ENCODE measurements around the gene TGFBR3.

Gene TGFBR3

DNA sequence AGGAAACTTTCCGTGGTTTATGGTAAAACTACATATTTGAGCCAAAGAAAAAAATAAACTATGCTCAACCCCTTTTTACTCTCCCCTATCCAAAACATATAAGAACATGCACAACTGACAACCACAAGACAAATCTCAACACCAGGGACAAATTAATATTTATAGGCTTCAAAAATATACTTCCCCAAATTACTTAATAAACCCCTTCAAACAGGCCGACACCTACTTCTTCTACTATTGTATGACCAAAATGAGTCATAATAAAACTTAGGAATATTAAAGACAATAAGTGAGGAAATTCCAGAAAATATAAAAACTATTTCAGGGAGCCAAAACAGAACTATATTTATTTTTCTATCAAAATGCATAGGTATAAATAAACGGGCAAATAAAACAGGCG lies 71.5 kb downstream of the TGFBR3 start:
- no peaks in the 10 kb centered on the region for H3K36me3 ChIP-seq (ENCODE audit: control insufficient read depth in 2 of 2, insufficient read depth in 1 of 2, low read length in 2 of 2)
- no peaks in the 10 kb centered on the region for H3K9me3 ChIP-seq (ENCODE audit: control insufficient read depth, insufficient read depth, low read depth, low read length)
- H3K27ac ChIP-seq (ENCODE audit: extremely low read depth, low read depth, low read length), result no peak overlapping the region
- ChIA-PET CTCF (no interaction called here), POLR2A (no interaction called here)
- no peak for TF ChIP-seq ZNF677 (tag by site-specific recombination; IDR thresholded peaks at IDR 0.05)
- TF ChIP-seq HOXA7 (CRISPR knock-in tag; IDR thresholded peaks at IDR 0.05; ENCODE audit: borderline replicate concordance), result no peak
- no peak for TF ChIP-seq ZNF629 (tag by site-specific recombination; IDR thresholded peaks at IDR 0.05)
- TF ChIP-seq, protein P1, sequence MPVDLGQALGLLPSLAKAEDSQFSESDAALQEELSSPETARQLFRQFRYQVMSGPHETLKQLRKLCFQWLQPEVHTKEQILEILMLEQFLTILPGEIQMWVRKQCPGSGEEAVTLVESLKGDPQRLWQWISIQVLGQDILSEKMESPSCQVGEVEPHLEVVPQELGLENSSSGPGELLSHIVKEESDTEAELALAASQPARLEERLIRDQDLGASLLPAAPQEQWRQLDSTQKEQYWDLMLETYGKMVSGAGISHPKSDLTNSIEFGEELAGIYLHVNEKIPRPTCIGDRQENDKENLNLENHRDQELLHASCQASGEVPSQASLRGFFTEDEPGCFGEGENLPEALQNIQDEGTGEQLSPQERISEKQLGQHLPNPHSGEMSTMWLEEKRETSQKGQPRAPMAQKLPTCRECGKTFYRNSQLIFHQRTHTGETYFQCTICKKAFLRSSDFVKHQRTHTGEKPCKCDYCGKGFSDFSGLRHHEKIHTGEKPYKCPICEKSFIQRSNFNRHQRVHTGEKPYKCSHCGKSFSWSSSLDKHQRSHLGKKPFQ (tag by site-specific recombination; IDR thresholded peaks at IDR 0.05), result no peak
- TF ChIP-seq KLF1 (tag by site-specific recombination; IDR thresholded peaks at IDR 0.05), result no peak
- no peak for TF ChIP-seq ZNF280D (tag by site-specific recombination; IDR thresholded peaks at IDR 0.05)
- TF ChIP-seq, protein P2, sequence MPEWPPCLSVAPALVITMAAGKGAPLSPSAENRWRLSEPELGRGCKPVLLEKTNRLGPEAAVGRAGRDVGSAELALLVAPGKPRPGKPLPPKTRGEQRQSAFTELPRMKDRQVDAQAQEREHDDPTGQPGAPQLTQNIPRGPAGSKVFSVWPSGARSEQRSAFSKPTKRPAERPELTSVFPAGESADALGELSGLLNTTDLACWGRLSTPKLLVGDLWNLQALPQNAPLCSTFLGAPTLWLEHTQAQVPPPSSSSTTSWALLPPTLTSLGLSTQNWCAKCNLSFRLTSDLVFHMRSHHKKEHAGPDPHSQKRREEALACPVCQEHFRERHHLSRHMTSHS (tag by site-specific recombination; IDR thresholded peaks at IDR 0.05), result no peak
- TF ChIP-seq ZNF16 (tag by site-specific recombination; IDR thresholded peaks at IDR 0.05; ENCODE audit: low read depth), result no peak
- TF ChIP-seq, protein P3, sequence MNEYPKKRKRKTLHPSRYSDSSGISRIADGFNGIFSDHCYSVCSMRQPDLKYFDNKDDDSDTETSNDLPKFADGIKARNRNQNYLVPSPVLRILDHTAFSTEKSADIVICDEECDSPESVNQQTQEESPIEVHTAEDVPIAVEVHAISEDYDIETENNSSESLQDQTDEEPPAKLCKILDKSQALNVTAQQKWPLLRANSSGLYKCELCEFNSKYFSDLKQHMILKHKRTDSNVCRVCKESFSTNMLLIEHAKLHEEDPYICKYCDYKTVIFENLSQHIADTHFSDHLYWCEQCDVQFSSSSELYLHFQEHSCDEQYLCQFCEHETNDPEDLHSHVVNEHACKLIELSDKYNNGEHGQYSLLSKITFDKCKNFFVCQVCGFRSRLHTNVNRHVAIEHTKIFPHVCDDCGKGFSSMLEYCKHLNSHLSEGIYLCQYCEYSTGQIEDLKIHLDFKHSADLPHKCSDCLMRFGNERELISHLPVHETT (tag by site-specific recombination; IDR thresholded peaks at IDR 0.05), result no peak
- TF ChIP-seq, protein P4, sequence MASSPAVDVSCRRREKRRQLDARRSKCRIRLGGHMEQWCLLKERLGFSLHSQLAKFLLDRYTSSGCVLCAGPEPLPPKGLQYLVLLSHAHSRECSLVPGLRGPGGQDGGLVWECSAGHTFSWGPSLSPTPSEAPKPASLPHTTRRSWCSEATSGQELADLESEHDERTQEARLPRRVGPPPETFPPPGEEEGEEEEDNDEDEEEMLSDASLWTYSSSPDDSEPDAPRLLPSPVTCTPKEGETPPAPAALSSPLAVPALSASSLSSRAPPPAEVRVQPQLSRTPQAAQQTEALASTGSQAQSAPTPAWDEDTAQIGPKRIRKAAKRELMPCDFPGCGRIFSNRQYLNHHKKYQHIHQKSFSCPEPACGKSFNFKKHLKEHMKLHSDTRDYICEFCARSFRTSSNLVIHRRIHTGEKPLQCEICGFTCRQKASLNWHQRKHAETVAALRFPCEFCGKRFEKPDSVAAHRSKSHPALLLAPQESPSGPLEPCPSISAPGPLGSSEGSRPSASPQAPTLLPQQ (tag by site-specific recombination; IDR thresholded peaks at IDR 0.05), result no peak
- no peak for TF ChIP-seq ZBTB1 (tag by site-specific recombination; IDR thresholded peaks at IDR 0.05)
- TF ChIP-seq ZNF335 (tag by site-specific recombination; conservative IDR thresholded peaks at IDR 0.05), result no peak
- TF ChIP-seq ZNF391 (tag by site-specific recombination; IDR thresholded peaks at IDR 0.05; ENCODE audit: borderline replicate concordance, low read depth), result no peak
- no peak for TF ChIP-seq ZFP69B (tag by site-specific recombination; IDR thresholded peaks at IDR 0.05)
- no peak for TF ChIP-seq REPIN1 (tag by site-specific recombination; IDR thresholded peaks at IDR 0.05; ENCODE audit: low read depth)
- no peak for TF ChIP-seq ZNF501 (tag by site-specific recombination; IDR thresholded peaks at IDR 0.05)
- TF ChIP-seq SP2 (tag by site-specific recombination; IDR thresholded peaks at IDR 0.05), result no peak
- peaks cover 10% of the 10 kb centered on the region for H3K4me1 ChIP-seq (ENCODE audit: control insufficient read depth, insufficient read depth, low read length)
- H3K4me3 ChIP-seq (ENCODE audit: low read depth, low read length), result no peak overlapping the region

DNA sequence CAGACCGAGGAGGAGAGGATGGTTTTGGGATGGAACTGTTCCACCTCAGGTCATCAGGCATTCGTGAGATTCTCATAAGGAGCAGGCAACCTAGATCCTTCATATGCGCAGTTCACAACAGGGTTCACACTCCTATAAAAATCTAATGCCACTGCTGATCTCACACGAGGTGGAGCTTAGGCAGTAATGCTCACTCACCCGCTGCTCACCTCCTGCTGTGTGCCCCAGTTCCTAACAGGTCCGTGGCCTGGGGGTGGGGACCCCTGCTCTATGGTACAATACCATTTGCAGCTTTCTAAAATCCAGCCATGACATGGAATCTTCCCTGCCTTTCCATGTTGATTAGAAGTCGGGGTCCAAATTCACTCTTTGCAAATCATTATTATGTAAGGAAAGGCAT lies 72.1 kb downstream of the TGFBR3 start:
- Histone ChIP-seq H3K4me3 (ENCODE audit: low read depth, low read length) (no peak overlapping the region), H3K27ac (ENCODE audit: extremely low read depth, low read depth, low read length) (no peak overlapping the region), H3K36me3 (ENCODE audit: control insufficient read depth in 2 of 2, insufficient read depth in 1 of 2, low read length in 2 of 2) (no peaks in the 10 kb centered on the region), H3K9me3 (ENCODE audit: control insufficient read depth, insufficient read depth, low read depth, low read length) (no peaks in the 10 kb centered on the region), H3K4me1 (ENCODE audit: control insufficient read depth, insufficient read depth, low read length) (peaks cover 10% of the 10 kb centered on the region)
- CTCF ChIA-PET, result no interaction called here
- 0 out of 2 replicates have a peak, but pooled peaks have one; percentile 71 for TF ChIP-seq ZNF423 (tag by site-specific recombination; IDR thresholded peaks at IDR 0.05)
- peak; percentile 76 for TF ChIP-seq ZIC2 (tag by site-specific recombination; IDR thresholded peaks at IDR 0.05)
- TF ChIP-seq, protein P1 (tag by site-specific recombination; IDR thresholded peaks at IDR 0.05), result peak; percentile 82
- TF ChIP-seq ZNF404 (tag by site-specific recombination; IDR thresholded peaks at IDR 0.05), result no peak
- POLR2A ChIA-PET, result no interaction called here
